A549 (cell line): Measurements from ENCODE around the gene ATP2A2.

Source experiments
- CBX8 ChIP-seq: fragments of 200-600 bp; sonication (generic); IDR thresholded peaks from 2 replicates; pipeline ENCODE4 v1.6.1; 2016
- CEBPB ChIP-seq, 2 experiments: fragments of >200 bp in 1 of 2; sonication (Bioruptor Twin) in 1 of 2; formaldehyde crosslinking in 1 of 2; IDR thresholded peaks; 2 replicates each; pipeline ENCODE4 v1.6.1; 2012 to 2016
- CHD2 ChIP-seq: fragments of 150-350 bp; IDR thresholded peaks from 2 replicates; pipeline ENCODE4 v1.6.1; 2014; ENCODE audit warnings: low read length; ENCODE audit not compliant: partially characterized antibody
- CHD4 ChIP-seq: fragments of 200-600 bp; sonication (generic); IDR thresholded peaks from 2 replicates; pipeline ENCODE4 v1.6.1; 2016; ENCODE audit warnings: antibody characterized with exemption, mild to moderate bottlenecking, borderline replicate concordance
- EP300 ChIP-seq, 2 experiments: fragments of >200 bp; sonication (Bioruptor Twin); formaldehyde crosslinking; IDR thresholded peaks; 2 replicates in 1 of 2; 3 replicates in 1 of 2; pipeline ENCODE4 v1.6.1; 2016 to 2017
- MAFK ChIP-seq: fragments of 450-650 bp; IDR thresholded peaks from 2 replicates; pipeline ENCODE4 v1.6.1; 2014; ENCODE audit not compliant: partially characterized antibody
- POLR2A ChIP-seq: IDR thresholded peaks from 2 replicates; pipeline ENCODE4 v1.6.1; 2012; ENCODE audit warnings: mild to moderate bottlenecking, low read length
- RAD21 ChIP-seq, 2 experiments: fragments of >200 bp in 1 of 2; sonication (Bioruptor Twin) in 1 of 2; formaldehyde crosslinking in 1 of 2; IDR thresholded peaks in 1 of 2; conservative IDR thresholded peaks in 1 of 2; 2 replicates in 1 of 2; 3 replicates in 1 of 2; pipeline ENCODE4 v1.6.1; 2012 to 2018; ENCODE audit warnings: inconsistent platforms in 1 of 2
- RCOR1 ChIP-seq: fragments of 150-350 bp; IDR thresholded peaks from 2 replicates; pipeline ENCODE4 v1.6.1; 2014; ENCODE audit warnings: antibody characterized with exemption, low read length, low read depth
- RFX5 ChIP-seq: fragments of 450-650 bp; IDR thresholded peaks from 2 replicates; pipeline ENCODE4 v1.7.1; 2014; ENCODE audit warnings: antibody characterized with exemption, mild to moderate bottlenecking, moderate library complexity
- SMC3 ChIP-seq: fragments of >200 bp; sonication (Bioruptor Twin); formaldehyde crosslinking; IDR thresholded peaks from 3 replicates; pipeline ENCODE4 v1.6.1; 2018; ENCODE audit warnings: inconsistent platforms
- TF ChIP-seq, protein P1 (sequence below): fragments of >200 bp; sonication (Bioruptor Twin); formaldehyde crosslinking; IDR thresholded peaks from 3 replicates; pipeline ENCODE4 v1.5.1; 2016

DNA sequence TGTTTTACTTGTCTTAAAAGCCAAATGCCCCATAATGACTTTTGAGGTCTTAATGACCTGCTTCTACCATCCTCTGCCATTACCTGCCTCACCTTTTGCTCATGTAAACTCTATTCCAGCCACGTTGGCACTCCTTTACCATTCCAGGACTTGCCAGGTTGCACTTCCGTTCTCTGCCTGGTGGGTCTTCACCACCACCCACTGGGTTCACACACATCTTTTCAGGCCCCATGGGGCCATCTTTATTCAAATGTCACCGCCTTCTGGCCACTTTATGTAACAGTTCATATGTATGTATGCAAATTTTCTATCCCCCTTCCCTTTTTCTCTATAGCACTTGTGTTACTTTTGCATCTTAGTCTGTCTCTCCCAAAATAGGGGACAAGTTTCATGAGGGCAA, 57.7 kb downstream of the ATP2A2 start:
- TF ChIP-seq CEBPB (IDR thresholded peaks at IDR 0.05) (no peak), POLR2A (no peak), EP300 (IDR thresholded peaks at IDR 0.05) (no peak), RAD21 (conservative IDR thresholded peaks at IDR 0.05 in 1 of 2, IDR thresholded peaks at IDR 0.05 in 1 of 2) (peak; percentile 20 to 39; a peak in 2 of 5 replicates), CBX8 (no peak), CHD4 (no peak), RFX5 (no peak), CHD2 (no peak), MAFK (no peak), RCOR1 (no peak), SMC3 (no peak)
- TF ChIP-seq, protein P1, sequence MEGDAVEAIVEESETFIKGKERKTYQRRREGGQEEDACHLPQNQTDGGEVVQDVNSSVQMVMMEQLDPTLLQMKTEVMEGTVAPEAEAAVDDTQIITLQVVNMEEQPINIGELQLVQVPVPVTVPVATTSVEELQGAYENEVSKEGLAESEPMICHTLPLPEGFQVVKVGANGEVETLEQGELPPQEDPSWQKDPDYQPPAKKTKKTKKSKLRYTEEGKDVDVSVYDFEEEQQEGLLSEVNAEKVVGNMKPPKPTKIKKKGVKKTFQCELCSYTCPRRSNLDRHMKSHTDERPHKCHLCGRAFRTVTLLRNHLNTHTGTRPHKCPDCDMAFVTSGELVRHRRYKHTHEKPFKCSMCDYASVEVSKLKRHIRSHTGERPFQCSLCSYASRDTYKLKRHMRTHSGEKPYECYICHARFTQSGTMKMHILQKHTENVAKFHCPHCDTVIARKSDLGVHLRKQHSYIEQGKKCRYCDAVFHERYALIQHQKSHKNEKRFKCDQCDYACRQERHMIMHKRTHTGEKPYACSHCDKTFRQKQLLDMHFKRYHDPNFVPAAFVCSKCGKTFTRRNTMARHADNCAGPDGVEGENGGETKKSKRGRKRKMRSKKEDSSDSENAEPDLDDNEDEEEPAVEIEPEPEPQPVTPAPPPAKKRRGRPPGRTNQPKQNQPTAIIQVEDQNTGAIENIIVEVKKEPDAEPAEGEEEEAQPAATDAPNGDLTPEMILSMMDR = peak; percentile 34; the same call in 2 of the 3 replicates
